ENCODE measurements around the gene SGK1. TPM values are rescaled to one million over a fixed set of nuclear protein-coding genes. Genes with fewer than 3 reads are reported as not detected.
A peak's percentile ranks its signal among the peaks of the same experiment; 100 is the strongest.

Gene SGK1
- total and polyA plus RNA-seq, 12 donors = 86.0 to 685 (median 192) TPM

GRCh38 chr6:134162932-134163331 lies 155.0 kb downstream of the SGK1 start:
- WGBS, 4 donors = 84 to 91% (median 84%) methylated on average over 3 of the region's 3 CpGs
- Histone ChIP-seq H3K36me3 (replicated peaks in 1 of 2) (no peaks in the 10 kb centered on the region), H3K4me1 (replicated peaks in 1 of 2) (no peaks in the 10 kb centered on the region), H3K27me3 (no peaks in the 10 kb centered on the region), H3K27ac (no peak overlapping the region), H3K9me3 (replicated peaks in 1 of 3) (no peaks in the 10 kb centered on the region), H3K4me3 (no peak overlapping the region)
- DNase-seq = no peak
- TF ChIP-seq CTCF (IDR thresholded peaks at IDR 0.05) (no peak), POLR2A (IDR thresholded peaks at IDR 0.05) (no peak)
- intact Hi-C loops (cut with DNase I) = loop anchor here in 1 of 2 donors (5.0 kb wide), 1 partner anchor 659 kb away; no protein-coding TSS in a partner anchor

DNA sequence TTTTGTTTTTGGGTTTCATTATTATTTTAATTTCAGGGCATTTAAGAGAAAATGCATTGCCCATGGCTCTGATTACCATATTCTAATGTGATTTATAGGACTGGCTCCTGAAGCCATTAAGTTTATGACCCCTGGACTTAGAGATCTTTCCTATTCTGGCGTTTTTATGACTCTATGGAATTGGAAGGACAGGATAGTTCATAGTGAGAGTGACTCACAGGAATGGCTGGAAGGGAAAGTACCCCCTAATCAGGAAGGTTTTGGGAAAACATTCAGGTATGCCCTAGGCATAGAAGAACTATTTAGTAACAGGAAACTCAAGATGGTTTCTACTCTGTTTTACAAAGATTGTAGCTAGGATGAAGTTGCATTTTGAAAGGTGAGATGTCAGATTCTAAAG lies 156.9 kb downstream of the SGK1 start:
- no peaks in the 10 kb centered on the region for H3K27me3 ChIP-seq
- H3K4me1 ChIP-seq (replicated peaks in 1 of 2) = no peaks in the 10 kb centered on the region
- intact Hi-C loops (cut with DNase I) = loop anchor here in 1 of 2 donors (5.0 kb wide), 1 partner anchor 661 kb away; no protein-coding TSS in a partner anchor
- no peak overlapping the region for H3K4me3 ChIP-seq
- DNase-seq = no peak
- no peaks in the 10 kb centered on the region for H3K36me3 ChIP-seq (replicated peaks in 1 of 2)
- H3K9me3 ChIP-seq (replicated peaks in 1 of 3) = no peaks in the 10 kb centered on the region
- TF ChIP-seq CTCF (IDR thresholded peaks at IDR 0.05) = no peak
- no peak for TF ChIP-seq POLR2A (IDR thresholded peaks at IDR 0.05)
- 16 to 38% (median 35%) methylated on average over 1 of the region's 1 CpG for WGBS, 4 donors
- no peak overlapping the region for H3K27ac ChIP-seq

DNA sequence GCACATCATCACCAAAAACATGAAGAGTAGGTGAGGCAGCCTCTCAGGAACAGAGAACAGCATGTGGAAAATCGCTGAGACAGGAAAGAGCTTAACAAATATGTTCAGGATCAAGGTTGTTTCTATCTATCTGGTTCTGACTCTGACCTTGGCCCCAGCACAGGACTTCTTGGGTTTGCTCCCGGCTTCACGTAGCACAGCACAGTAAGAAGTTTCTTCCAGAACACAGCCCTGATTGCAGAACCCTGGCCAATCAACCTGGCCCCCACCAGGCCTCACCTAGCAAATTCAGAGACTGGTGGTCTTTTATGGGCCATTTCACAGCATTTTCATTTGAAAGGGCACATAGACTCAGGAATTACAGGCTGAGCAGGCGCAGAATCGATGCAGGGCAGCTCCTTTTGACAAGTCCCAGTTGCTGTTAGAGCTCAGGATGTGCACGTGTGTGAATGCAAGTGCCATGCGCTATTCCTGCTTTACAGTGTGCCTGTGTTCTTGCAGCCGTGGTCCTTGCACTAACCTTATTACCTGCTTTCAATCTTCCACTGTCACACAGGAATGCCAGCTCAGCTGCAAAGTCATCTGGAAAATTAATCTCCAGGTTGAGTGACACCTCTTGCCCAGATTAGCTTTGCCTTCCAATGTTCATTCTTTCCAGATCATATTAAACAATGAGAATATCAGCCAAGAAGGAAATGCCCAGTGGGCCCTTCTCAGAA lies 165.0 kb downstream of the SGK1 start:
- Histone ChIP-seq H3K27ac (no peak overlapping the region), H3K4me3 (no peak overlapping the region), H3K27me3 (no peaks in the 10 kb centered on the region), H3K36me3 (replicated peaks in 1 of 2) (no peaks in the 10 kb centered on the region), H3K4me1 (replicated peaks in 1 of 2) (peaks cover 0 to 9% of the 10 kb centered on the region in 2 donors), H3K9me3 (replicated peaks in 1 of 3) (no peaks in the 10 kb centered on the region)
- WGBS, 4 donors = 46 to 65% (median 60%) methylated on average over 8 of the region's 8 CpGs
- peak in 4 of 7 donors; percentile 34 to 68 (median 48) for DNase-seq
- intact Hi-C loops (cut with DNase I) = loop anchor here (10.0 kb wide), 2 partner anchors 782 to 792 kb away; no protein-coding TSS in a partner anchor
- TF ChIP-seq CTCF (IDR thresholded peaks at IDR 0.05) = no peak
- no peak for TF ChIP-seq POLR2A (IDR thresholded peaks at IDR 0.05)

GRCh38 chr6:134148566-134148965 lies 169.3 kb downstream of the SGK1 start:
- Histone ChIP-seq H3K27ac (no peak overlapping the region), H3K4me3 (no peak overlapping the region), H3K27me3 (no peaks in the 10 kb centered on the region), H3K4me1 (replicated peaks in 1 of 2) (peaks cover 0 to 9% of the 10 kb centered on the region in 2 donors), H3K9me3 (replicated peaks in 1 of 3) (no peaks in the 10 kb centered on the region), H3K36me3 (replicated peaks in 1 of 2) (no peaks in the 10 kb centered on the region)
- TF ChIP-seq POLR2A (IDR thresholded peaks at IDR 0.05) (no peak), CTCF (IDR thresholded peaks at IDR 0.05) (no peak)
- WGBS, 4 donors = 72 to 80% (median 79%) methylated on average over 2 of the region's 2 CpGs
- no peak for DNase-seq
- intact Hi-C loops (cut with DNase I) = no loop called here
